Esophagus muscularis mucosa (tissue), 3 donors: ENCODE data around the gene SRSF4.

Experiments
- CTCF ChIP-seq, 3 experiments: fragments of 200-600 bp in 2 of 3; fragments of 450-650 bp in 1 of 3; sonication (generic) in 2 of 3; IDR thresholded peaks; one replicate each; pipeline ENCODE4 v1.5.1; 2017 to 2019; ENCODE audit warnings: antibody characterized with exemption in 3 of 3, mild to moderate bottlenecking in 2 of 3, moderate library complexity in 1 of 3
- POLR2A ChIP-seq: fragments of 450-650 bp; IDR thresholded peaks from one replicate; pipeline ENCODE4 v1.6.1; 2017; ENCODE audit warnings: antibody characterized with exemption, moderate library complexity, mild to moderate bottlenecking, low read depth
- POLR2AphosphoS5 ChIP-seq, 2 donors: sonication (generic); formaldehyde crosslinking; IDR thresholded peaks; one replicate each; pipeline ENCODE4 v1.6.1; 2017; ENCODE audit warnings: antibody characterized with exemption in 2 of 2

- no peak for TF ChIP-seq CTCF (IDR thresholded peaks at IDR 0.05)
- no peak for TF ChIP-seq POLR2AphosphoS5 (IDR thresholded peaks at IDR 0.05)
- TF ChIP-seq POLR2A, result no peak
These were observed 47.0 kb downstream of the SRSF4 start for GRCh38 chr1:29134695-29135028.
